GM18861 (cell line): ENCODE measurements around the gene SPATS2L.

Experiments used
- ATAC-seq: cut with Tn5 transposase; IDR thresholded peaks from one replicate; pipeline ENCODE4 v1.9.1; 2021; ENCODE audit not compliant: unreplicated experiment

Gene SPATS2L

DNA sequence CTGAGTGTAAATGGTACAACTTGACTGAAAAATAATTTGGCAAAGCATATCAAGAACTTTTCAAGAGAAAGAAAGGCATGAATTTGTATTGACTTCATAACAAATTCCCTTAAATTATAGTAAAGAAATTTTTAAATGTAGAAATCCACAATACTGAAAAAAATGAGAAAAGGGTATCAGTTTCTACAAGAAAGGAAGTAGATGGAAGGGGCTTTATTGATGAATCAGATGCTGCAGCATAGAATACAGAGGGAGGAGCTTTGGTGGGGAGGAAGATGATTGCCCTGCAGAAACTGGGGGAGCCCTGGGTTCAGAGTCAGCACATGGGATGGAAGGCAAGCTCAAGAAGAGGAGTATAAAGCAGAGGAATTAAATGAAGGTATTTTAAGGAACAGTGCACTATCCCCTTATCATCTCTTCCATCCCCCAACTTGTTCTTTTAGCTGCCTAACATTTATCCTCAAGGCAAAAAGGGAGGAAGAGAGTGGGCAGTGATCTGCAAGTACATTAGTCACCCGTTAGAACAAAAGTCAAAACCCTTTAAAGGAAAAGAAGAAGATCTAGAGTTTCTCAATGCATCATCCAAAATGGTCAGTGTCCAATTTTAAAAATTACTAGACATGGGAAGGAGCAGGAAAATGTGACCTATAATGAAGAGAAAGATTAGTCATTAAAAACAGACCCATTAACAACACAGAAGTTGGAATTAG is 125.7 kb downstream of the SPATS2L start:
- no peak for ATAC-seq

DNA sequence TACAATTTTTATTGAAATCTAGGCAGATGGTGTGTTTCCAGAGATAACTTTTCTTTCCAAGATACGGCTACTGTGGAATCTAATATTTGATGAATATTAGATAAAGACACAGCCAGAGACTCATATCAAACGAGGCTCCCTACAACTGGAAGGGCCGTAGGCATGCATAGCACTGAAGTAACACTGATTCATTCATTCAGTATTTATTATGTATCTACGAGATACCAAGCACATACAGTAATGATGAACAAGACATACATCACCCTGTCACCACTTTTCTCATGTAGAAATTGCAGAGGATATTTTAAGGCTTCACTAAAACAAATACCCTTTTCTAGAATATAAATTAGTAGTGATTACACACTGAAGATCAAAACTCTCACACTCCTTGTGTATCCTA is 128.9 kb downstream of the SPATS2L start:
- ATAC-seq, result no peak

DNA sequence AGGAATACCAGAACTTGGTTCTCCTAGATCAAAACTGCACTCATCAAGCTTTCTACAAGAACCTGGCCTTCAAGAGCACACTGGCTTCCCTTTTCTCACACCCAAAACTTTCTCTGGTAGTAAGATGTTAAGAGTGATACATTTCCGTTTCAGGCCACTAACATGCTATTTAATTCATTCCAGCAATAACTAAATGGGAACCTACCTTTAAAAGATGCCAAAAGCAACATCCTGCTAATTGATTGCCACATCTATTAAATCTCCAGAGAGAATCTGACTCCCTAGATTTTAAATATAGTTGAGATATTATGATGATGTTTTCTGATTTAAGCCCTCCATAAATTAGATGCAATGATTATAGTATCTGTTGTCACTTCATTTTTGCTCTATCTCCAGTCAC is 131.8 kb downstream of the SPATS2L start:
- ATAC-seq, result no peak

DNA sequence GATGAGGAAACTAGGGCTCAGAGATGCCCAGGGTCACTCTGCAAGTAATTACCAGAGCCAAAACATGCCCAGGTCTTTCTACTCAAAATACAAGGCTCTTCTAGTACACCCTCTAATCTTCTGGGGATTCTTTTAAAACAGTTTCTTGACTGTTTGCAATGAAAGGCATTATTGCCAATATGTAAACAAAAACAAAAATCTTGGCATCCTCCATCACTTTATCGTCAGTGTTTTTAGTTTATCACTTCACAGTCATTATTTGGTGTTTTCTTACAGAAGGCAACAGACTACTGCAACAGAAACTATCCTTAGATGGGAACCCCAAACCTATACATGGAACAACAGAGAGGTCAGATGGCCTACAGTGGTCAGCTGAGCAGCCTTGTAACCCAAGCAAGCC is 132.4 kb downstream of the SPATS2L start:
- ATAC-seq, result no peak

DNA sequence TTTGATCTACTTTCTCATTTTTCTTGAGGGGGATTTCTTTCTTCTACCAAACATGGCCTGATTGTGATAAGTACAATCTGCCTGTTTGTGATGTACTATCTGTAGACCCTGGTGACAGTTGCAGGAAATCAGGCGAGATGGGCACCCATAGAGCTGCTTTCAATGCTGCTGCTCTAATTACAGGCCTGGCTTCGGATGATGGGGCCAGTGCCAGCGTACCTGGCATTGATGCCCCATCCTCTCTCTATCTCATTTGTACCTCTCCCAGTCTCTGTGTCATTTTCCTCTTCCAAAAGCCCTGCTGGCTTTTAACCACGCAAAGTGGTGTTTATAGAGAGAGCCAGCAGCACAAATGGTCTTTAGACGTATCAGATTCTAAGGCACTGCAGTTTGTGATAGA is 133.5 kb downstream of the SPATS2L start:
- no peak for ATAC-seq

DNA sequence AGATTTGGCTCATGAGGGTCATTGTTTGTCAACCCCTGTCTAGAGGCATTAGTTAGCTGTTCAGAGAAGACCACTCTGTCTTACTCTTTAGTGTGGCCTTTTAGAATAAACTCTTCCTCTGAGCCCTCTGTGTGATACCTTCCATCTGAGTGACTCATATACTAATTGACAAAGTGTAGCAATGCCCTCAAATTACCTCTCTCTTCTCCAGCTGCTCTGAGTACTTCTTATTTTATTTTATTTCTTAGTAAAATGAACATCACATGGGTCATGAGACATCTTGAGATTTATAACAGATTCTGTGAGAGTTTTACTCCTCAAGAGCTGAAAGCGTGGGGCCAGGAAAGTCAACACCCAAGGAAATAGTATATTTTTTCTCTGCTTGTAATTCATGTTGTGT is 136.0 kb downstream of the SPATS2L start:
- ATAC-seq, result no peak

DNA sequence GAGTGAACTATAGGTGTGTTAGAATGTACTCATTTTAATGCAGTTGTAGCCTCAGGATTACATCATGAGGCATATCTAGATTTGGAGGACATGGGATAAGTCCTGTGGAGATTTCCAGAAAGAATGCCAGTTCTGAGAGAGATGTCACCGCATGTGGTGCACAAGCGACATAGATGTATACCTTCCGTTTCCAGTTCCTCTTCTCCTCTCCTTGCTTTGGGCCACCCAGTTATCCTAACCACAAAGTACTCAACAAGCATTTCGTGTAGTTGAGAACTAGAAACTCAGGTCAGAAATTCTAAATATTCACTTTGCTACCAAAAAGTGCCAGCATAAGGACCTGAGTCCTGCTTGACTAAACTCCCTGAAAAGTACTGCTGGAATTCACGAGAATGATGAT is 136.9 kb downstream of the SPATS2L start:
- no peak for ATAC-seq

DNA sequence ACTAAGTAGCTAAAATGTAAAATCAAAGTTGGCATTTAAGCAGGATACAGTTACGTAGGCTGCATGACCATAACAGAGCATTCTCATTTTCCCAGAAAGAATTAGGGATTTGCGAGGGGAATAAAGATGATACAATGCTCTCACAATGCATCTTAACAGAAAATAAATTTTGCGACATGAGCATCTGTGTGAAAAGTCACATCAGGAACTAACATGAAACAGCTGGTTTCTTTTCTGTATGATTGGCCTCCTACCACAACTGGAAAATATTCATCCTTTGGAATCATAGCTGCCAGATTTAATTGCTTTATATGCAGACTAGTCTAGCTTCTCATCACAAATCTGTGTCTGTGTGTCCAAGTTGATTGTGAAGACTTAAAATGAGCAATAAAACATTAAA is 137.4 kb downstream of the SPATS2L start:
- ATAC-seq, result no peak

DNA sequence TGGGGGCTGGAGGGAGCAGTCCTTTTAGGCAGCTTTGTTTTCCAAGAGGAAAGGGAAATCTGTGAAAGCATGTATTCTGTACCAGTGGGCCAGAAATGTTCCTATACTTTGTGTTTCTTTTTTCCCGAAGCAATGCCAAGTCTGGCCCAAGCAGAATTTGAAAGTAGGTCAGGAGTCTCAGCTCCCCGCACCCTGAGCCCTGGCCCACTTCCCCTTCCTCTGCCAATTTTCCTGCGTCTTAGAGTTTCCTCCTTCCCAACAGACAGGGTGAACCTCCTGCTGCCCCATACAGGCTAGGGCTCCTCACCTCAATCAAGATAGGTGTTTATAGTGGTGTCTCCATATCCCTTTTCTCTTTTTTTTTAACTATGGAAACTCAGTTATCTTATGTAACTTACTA is 138.0 kb downstream of the SPATS2L start:
- ATAC-seq, result no peak

DNA sequence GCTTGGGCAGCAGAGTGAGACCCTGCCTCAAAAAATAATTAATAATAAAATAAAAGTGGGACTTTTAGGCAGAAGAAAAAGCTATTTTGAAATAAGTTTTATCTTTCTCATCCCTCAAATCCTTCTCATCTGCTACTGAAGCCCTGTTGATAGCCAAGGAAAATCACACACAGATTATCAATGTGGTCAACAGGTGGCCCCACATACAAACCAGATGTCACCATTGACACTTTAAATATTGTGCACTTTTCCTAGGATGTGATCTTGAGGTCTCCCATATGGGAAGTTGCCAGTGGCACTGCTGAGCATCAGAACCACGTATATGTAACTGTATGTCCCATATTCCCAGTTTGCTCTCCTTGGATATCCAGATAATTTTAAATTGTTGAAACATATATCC is 138.8 kb downstream of the SPATS2L start:
- no peak for ATAC-seq

DNA sequence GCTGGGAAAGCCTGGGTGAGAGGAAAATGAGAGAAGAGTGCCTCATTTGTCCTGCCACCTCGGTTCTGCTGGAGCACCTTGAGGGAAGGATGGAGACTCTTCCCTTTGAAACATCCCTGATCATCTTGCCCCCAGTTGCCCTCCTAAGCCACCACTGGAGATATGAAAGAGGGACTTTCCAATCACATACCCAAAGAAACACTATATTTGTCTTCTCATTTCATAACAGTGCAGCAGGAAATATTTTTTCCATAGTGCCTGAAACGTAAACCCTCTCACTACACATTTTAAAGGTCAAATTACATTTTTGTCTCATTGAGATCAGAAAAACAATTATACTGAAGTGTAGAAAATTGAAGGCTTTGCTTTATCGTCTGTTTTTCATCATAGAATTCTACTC is 140.1 kb downstream of the SPATS2L start:
- no peak for ATAC-seq

DNA sequence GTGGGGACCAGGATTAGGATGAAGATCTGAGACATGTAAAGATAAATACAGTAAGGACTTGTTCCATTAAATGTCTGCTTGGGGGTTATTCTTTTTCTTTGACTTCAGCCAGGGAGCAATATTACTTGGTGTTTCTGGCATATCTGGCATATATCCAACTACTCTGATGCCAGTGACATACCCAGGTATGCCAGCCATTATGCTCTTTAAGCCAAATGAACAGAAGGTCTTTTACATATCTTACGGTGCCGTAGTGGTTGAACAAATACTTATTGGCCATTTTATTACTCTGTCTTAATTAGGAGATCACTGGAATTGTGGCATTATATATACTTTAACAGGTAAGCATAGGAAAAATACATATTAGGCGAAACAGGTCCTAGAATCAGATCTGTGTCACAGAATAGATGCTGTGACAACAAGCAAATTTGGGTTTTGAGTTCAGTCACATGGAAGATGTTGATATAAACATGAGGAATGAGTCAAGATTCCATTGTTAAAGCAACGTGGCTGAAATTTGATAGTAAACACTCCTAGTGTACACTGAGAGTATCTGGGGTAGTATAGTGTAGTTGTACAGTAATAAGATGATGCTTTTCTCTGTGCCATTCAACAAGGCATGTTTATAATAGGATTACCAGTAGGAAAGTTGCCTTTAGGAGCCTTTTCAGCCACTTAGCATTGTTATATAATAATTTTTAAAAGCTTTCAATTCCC is 140.8 kb downstream of the SPATS2L start:
- no peak for ATAC-seq

DNA sequence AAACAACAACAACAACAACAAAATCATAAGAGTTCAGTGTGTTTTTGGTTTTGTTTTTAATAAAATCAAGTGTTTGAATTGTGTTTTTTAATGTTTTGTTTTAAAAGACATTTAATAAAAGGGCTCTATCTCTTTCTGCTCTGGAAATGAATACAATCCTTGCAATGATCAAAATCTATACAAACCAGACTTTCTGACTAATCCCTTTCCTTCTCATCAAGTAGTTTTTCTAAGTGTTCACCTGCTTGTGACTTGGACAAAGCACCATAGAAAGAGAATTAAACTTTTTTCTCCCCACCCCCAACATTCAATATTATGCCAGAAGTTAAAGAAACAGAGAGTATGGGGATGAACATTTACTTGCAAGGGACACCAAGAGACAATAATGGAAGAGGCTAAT is 142.0 kb downstream of the SPATS2L start:
- ATAC-seq, result no peak

DNA sequence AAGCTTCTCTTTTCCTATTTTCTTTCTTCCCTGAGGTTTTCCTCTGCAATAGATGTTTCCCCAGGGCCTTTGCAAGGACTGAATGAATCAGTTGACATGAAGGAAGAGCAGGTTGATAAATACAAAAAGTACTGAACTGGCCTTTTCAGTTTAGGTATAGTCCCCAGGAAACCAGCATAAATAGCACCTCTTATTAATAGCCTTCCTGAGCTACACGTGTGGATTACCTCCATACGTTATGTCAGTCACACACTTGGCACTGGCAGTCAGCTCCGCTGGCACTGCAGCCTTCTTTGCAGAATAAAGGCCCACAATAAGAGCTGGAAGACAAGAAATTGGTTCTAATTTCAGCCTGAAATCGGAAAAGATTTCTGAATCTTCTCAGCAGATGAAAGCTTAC is 142.7 kb downstream of the SPATS2L start:
- ATAC-seq, result no peak

DNA sequence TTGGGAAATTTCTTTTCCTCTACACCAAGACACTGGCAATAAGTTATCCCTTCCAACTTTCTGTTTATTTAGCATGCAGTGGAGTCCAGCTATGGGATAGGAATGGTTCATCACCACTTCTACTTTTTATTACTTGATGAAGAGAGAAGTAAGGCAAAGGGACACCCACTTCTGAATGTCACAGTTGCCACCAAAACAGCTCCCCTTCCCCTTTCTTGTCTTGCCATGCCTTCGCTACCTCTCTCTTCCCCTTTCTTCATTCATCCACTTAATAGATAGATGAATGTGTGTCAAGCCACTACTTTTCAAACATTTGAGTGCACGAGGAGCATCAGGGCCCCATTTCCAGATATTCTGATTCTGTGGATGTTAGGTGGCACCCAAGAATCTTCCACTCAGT is 143.8 kb downstream of the SPATS2L start:
- no peak for ATAC-seq

DNA sequence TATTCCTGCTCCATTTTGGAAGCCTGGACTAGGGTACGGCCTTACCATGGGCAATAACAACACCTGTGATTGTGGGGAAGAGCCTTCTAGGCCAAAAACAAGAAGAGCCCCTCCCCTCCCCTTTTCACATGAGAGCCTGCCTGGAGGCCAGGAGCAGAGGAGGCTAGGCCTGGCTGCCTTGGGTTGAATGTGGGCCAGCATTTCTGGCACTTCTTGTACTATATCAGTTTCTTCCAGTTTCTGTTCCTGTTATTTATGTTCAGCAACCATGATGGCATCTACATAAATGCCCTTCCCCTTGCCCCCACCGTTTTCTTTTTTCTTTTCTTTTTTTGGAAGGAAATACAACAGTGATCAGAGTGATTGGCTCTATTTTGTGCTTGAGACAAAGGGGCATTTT is 145.0 kb downstream of the SPATS2L start:
- ATAC-seq, result no peak

DNA sequence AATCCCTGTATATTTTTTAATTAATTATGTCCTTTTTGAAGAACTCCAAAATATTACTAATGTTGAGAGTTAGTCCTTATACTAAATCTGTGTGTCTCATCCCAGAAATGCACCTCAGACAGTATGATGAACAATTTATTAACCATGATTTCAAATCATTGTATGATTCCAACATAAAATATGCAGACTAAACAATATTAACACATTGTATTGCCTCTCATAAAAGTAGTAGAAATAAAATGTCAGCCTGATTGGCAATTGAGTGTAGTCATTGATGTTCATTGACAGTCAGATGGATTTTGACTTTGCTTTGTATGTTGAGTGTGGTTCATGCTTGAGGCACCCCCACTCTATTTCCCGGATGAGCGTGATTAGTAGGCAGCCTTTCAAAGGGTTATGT is 145.9 kb downstream of the SPATS2L start:
- ATAC-seq, result no peak

DNA sequence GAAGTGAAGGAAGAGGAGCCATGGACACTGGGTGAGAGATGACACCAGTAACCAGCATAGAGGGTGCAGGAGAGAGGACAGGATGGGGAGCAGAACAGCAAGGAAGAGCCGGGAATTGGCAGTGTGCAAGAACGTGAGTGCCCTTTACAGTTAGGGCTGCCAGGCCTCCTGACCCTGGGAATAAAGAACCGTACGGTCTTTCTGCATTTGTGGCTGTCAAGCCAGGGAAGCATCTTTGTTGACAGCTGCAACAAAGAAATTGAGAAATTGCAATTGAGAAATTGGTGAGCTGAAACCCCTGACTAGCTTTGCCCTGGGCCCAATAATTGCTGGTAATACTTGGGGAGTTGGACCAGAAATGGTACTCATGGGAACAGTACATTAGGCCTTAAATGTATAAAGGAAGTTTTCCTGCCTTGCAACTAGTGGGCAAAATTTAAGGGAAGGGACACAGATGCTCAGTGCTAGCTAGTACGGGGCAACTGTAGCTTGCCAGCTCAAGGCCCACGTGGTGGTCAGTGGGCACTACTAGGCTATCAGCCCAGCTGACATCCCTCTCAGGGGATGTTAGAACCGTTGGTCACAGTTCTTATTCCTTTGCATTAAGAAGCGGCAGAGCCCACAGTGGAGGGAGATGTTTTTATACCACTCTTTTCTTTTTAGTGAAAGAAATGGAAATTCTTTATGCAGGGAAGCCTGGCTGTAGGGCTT is 146.8 kb downstream of the SPATS2L start:
- no peak for ATAC-seq

DNA sequence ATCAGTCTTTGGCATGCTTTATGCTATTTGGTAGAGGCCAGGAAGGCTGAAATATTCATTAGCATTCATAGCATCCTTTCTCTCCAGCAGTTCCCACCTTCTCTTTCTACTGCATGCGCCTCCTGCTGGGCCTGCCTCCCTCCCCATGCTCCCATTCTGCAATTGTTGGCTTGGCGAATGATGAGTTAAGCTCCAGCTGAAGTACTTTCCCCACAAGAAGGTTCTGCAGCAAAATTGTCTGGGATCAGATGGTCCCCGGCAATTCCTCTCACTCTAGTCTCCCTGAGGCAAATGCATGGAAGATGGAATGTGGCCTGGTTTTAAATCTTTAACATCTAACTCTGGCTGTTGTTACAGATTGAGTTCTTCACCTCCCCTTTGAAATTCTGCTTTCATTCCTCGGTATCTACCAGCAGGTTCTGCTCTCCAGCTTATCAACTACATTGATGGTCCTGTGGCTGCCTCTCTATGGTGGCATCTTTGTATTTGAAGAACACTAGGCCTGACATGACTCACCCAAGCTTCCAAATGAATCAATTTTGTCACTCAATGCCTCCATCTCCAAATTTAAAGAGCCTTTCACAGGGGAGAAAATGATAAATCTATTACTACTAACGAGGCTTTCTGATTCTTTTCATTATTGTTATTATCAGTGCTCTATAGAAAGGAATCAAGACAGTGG is 147.5 kb downstream of the SPATS2L start:
- no peak for ATAC-seq

DNA sequence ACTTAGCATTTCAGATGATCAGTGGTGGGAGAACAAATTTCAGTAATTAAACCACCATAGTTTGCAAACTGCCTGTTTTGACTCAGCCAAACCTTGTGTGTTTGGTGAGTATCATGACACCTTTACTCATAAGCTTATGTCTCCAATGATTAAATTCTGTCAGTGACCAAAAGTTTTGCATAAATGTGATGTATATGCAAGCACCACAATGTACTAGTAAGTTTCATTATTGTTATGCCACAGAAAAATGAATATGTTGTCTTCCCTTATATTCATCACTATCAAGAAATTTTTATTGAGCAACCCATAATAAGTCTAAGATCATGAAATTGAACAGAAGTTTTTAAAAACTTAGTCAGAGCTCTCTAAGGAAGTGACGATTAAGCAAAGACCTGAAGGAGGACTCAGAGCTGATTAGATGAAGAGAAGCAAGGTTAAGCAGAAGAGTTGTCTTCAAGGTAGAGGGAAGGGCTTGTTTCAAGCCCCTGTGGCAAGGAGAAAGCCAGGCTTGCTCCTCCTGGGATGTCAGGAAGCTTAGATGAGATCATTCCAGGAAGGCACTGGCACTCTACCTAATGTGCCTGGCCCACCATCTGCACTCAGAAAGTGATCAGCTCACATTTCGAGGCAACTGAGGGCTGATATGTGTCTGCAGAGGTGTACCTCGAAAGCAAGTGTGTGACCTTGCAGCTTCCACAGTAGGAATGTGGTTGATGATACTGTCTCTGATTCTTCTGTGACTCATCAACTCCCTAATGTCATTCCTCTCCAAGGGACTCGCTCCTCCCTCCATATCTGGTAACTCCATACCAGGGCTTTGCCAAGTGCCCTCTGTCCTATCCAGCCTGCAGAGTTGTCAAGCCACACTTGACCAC is 148.7 kb downstream of the SPATS2L start:
- ATAC-seq, result peak; percentile 83

DNA sequence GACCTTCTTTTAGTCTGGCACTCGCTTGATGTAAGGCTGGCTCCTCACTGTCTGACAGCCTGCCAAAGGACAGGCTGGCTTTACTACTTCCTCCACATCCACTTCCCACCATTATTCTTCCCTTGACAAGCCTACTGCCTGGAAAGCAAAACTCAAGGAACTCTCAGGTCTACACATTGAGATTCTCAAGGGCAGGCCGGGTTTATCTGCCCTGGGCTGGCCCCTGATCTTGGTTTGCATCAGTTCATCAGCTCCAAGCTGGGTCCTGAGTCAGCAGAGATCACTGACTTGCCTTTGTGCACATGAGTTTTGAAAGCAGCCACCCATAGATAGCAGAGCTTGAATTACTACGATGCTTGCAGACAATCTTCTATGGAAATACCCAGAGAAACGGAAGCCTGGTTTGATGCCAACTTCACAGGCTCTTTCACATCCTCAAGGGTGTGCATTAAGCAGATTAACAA is 149.5 kb downstream of the SPATS2L start:
- ATAC-seq, result peak; percentile 65
